CMK (cell line): ENCODE measurements around the gene TAP1.
"Not testable (repeated sequence)": the region's sequence is repeated elsewhere in the genome, so short reads cannot be mapped to it uniquely, and the experiment has no call there.

Experiments
- DNase-seq: peaks from one replicate; pipeline ENCODE4 v3.0.0-alpha.2; 2010; ENCODE audit warnings: low read depth

TAP1 gene, protein sequence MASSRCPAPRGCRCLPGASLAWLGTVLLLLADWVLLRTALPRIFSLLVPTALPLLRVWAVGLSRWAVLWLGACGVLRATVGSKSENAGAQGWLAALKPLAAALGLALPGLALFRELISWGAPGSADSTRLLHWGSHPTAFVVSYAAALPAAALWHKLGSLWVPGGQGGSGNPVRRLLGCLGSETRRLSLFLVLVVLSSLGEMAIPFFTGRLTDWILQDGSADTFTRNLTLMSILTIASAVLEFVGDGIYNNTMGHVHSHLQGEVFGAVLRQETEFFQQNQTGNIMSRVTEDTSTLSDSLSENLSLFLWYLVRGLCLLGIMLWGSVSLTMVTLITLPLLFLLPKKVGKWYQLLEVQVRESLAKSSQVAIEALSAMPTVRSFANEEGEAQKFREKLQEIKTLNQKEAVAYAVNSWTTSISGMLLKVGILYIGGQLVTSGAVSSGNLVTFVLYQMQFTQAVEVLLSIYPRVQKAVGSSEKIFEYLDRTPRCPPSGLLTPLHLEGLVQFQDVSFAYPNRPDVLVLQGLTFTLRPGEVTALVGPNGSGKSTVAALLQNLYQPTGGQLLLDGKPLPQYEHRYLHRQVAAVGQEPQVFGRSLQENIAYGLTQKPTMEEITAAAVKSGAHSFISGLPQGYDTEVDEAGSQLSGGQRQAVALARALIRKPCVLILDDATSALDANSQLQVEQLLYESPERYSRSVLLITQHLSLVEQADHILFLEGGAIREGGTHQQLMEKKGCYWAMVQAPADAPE

DNA sequence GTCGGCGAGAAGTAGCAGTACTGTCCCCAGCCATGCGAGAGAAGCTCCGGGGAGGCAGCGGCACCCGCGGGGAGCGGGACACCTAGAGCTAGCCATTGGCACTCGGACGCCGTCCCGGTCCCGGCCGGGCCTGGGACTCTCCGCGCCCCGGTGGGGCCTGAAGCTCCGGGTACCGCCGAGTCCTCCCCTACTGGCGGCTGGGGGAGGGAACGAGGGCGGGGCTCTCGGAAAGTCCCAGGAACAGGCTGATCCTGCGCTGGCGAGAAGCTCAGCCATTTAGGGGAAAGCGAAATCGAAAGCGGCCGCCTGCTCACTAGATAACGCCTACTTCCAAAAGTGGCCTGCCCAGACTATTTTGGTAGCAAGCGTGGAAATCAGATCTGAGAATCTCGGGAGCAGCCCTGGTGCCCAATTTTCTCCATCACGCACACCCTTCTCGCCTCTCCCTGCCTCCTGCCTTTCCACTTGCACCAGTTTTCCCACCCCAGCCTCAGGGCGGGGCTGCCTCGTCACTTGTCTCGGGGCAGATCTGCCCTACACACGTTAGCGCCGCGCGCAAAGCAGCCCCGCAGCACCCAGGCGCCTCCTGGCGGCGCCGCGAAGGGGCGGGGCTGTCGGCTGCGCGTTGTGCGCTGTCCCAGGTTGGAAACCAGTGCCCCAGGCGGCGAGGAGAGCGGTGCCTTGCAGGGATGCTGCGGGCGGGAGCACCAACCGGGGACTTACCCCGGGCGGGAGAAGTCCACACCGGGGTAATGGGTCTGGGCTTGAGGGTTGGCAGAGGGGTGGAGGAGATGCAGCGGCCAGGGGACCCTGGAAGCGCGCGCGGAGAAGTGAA lies at the start of gene TAP1, which contains the start of gene PSMB9:
Gene TAP1, minus strand, starts transcription at position 164 of the 835 bp plus-strand sequence. Its CDS starts 68 bp downstream, at position 96.
Gene PSMB9, plus strand, starts transcription at position 652 of the 835 bp plus-strand sequence. Its CDS starts 38 bp downstream, at position 690.
- peak; percentile 78 for DNase-seq

DNA sequence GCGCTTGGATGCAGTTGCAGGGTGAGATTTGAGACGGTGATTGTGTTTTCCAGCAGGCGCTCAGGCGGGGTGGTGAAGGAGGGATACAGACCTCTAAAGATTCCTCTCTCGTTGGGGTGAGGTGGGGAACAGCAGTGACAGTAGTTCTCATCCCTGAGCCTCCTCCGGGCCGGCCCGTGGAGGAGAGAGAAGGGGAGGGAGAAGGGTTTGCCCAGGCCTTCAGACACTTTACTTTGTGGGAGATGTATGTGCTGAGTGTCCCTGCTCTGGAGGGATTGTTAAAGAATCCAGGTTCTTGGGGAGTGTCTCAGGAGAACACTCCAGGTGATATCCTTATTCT lies 41.5 kb upstream of the TAP1 start:
- no peak for DNase-seq

DNA sequence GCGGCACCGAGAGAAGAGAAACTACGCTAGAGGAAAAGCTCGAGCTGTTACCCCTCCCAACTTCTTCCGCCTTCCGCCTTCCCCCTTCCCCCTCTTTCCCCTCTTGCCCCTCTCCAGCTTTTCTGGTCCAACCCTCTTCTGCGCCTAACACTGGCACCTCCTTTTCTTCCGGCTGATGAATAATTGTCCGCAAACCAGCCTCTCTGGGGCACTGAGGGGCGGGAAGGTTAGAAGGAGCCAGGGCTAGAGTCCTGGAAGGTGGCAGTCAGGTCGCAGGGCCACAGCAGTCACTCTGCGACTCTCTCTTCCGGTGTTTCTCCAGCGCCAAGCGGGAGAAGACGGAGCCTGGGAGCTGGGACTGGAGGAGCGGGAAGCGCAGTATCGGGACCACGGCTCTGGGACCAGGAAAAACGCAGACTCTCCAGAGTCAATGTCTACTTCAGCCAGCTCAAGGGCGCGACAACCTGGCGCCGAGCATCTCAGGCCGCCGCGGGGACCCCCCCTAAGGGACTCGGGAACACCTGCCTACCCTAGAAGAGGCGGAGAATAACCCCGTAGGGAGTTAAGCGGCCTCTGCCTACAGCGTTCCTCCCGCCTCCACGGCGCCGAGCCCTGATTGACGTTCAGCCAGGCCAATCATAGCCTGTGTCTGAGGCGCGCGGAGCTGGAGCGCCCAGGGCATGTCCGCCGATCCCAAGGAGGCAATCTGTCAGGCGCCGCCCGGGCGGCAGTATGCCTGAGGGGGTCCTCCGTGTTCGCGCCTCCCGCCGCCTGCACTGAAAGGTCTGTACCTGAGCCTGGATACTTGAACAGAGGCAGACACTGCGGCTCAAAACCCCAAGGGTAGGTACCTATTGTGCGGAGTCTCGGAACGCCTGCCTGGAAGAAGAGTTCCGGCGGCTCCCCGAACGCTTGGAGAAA lies 40.8 kb upstream of the TAP1 start:
- peak; percentile 85 for DNase-seq

DNA sequence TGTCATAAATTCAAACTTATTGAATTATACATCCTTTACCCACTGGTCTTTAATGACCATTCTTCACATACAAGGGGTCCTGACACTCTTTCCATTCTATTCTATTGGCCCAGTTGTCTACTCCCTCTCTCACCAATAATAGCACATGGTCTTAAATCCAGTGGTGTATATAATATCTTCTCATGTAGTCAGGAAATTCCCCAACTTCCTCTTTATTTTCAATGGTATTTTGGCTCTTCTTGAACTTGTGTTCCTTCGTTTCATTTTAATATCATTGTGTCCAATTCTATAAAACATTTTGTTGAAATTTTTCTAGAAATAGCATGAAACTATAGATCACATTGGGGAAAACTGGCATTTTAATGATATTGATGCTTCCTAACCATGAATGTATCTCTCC lies 37.3 kb upstream of the TAP1 start:
- no peak for DNase-seq

- DNase-seq, result no peak
These were observed 36.0 kb upstream of the TAP1 start for GRCh38 chr6:32889533-32889932.

- DNase-seq, result no peak
These were observed 35.1 kb upstream of the TAP1 start for GRCh38 chr6:32888576-32888975.

DNA sequence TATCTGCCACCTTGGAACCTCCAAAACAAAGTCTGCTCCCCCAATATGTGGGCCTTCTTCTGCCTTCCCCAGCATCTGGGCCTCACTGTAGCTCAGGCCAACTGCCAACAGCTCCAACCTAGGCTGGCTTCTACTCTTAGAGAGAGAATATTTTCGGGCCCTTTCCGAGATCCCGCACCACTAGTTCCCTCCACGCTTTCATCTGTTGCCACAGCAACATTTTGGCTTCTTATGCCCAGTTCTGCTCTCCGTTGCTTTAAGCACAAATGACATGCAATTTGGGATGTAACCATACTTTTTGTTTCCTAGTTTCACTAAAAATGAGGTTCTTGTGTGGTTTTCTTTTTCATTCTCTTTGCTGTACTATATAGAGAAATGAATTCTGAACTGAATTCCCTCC lies 34.1 kb upstream of the TAP1 start:
- no peak for DNase-seq

DNA sequence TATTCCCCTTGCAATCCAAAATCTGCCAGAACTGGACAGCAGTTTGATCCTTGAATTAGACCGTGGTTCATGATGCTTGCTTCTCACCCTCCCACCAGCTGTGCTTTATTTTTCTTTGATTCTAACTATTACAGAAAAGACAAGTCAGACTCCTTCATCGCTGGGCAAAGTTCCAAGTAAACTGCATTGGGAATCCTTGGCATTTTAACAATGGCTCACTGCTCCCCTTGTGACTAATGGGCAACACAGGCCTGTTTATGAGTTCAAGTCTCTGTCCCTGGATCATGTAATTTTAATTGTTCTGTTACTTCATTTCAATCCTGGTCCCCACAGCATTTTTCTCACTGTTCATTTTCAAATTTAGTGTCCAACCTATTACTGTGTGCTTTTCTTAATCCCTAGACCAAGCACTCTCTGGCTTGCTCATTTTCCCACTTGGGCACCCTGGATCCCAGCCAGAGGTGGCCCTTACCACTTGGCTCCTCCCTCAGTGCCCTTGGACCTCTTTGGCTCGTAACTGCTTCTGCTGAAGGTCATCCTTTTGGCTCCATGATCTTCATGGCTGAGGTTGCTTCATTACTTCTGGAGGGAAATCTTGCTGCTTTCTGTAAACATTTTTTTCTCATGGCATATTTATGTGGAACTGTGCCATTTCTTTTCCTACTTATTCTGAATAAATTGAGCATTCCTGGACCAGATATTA lies 33.3 kb upstream of the TAP1 start:
- no peak for DNase-seq

- DNase-seq, result no peak
These were observed 32.3 kb upstream of the TAP1 start for GRCh38 chr6:32885698-32886286.

DNA sequence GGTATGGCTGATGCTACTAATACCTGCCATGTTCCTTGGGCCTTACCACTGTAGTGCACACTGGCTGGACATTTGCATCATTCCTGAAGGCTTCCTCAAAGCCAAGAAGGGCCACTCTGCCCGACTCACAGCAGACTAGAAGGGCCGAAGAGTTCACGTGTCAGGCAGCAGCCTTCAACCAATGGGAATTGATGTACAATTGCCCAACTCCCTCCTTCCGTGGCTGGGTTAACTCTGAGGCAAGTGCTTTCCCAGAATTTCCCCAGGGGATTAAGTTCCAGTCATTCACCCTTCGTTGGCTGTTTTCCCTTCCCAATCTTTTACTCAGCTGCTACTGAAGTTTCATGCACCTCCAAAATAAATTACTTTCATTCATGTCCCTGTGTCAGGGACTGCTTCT lies 30.3 kb upstream of the TAP1 start:
- DNase-seq, result no peak

GRCh38 chr6:32882879-32883250 lies 29.4 kb upstream of the TAP1 start:
- DNase-seq, result no peak

- DNase-seq, result not testable (repeated sequence)
These were observed 27.5 kb upstream of the TAP1 start for GRCh38 chr6:32880962-32881361.

GRCh38 chr6:32879691-32880090 lies 26.2 kb upstream of the TAP1 start:
- no peak for DNase-seq

DNA sequence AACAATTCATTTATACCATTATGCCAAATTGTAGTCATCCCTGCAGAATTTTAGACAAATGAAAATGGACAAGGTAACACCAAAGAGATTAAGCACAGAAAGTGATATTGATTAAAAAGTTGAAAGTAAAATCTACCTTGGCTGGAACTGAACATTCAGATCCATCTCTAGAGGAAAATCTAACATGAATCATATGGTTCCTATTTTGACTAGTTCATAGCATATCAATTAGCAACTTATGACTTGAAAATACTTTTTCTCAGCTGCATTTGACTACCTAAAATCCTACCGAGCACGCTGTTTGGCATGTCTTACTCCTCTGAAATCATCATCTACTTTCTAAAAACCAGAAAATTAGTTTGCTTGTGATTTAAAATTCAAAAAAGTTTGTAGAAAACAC lies 23.1 kb upstream of the TAP1 start:
- DNase-seq, result no peak

- not testable (repeated sequence) for DNase-seq
These were observed 20.4 kb upstream of the TAP1 start for GRCh38 chr6:32873947-32874346.

- DNase-seq, result no peak
These were observed 14.8 kb upstream of the TAP1 start for GRCh38 chr6:32868257-32868788.

DNA sequence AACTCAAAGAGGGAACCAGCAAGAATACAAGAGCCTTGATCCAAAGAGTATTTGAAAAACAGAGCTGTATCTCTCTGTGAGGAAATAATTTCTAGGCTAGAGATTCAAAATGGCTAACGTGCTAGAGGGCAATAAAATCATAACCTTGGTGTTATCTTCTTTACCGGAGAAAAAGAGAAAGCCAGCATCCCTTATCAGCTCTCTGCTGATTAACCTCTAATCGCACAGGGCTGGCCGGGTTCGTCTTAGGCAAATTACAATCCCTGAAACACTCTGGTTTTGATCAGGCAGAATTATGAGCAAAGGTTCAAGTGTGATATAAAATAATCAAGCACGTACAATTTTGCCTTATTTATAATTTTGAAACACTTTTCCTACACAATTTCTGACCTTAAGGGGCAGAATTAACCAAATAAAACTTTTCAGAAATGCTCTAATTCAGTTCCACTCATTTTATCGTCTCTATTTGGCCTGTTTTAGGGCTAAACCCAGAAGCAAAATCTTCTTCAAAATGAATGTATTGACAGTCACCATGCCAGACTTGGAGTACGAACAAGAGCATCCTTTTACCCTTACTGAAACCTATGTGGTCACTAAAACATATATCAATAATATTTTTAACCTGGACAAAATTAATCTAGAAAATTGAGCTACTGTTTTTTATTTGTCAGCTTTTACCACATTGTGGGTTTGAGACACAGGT lies 14.2 kb upstream of the TAP1 start:
- DNase-seq, result no peak

GRCh38 chr6:32867022-32867477 lies 13.5 kb upstream of the TAP1 start:
- DNase-seq, result no peak

DNA sequence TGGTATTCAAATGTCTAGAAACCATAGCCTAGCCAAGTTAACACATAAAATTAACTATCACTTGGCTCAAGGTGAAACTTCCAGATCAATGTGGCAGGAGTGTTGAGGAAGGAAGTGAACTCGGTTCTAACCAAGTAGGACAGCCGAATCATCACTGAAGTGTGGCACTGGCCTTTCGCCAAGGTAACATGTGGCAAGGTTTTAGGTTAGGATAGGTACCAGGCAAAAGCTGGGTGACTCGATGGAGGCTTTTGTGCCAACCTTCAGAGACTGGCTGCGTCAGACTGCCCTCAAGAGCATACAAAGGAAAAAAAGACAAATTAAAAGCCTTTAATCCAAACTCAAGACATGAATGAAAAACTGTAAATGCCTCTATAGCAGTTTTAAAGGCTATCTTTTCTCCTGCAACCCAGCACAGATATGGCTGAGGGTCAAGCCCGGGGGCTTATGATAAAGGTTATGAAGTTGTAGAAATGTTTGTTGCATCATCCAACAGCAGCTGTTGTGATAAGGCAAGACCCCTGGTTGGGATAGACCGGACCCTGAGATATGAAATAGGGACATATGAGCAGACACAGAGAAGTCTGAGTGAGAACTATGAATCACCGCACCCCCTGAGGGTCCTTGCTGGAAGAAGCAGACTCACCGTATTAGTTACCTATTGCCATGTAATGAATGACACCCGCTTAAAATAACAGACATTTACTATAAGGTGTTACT lies 12.4 kb upstream of the TAP1 start:
- no peak for DNase-seq
